LNCAP (cell line): ENCODE results near the gene TTPAL.

ENCODE experiments used
- CTCF ChIP-seq: fragments of 450-650 bp; IDR thresholded peaks from 2 replicates; pipeline ENCODE4 v1.5.1; 2017; ENCODE audit warnings: mild to moderate bottlenecking

The TTPAL gene

GRCh38 chr20:44536175-44536574 lies 60.5 kb downstream of the TTPAL start:
- TF ChIP-seq CTCF = no peak

- no peak; the same call in 1 of the 2 replicates for TF ChIP-seq CTCF
Observed at GRCh38 chr20:44537993-44538392, 62.3 kb downstream of the TTPAL start.

GRCh38 chr20:44540834-44541233 lies 65.2 kb downstream of the TTPAL start:
- no peak for TF ChIP-seq CTCF

GRCh38 chr20:44541992-44542391 lies 66.3 kb downstream of the TTPAL start:
- TF ChIP-seq CTCF = no peak

- no peak for TF ChIP-seq CTCF
Observed at GRCh38 chr20:44542890-44543289, 67.2 kb downstream of the TTPAL start.

- no peak for TF ChIP-seq CTCF
Observed at GRCh38 chr20:44543358-44543757, 67.7 kb downstream of the TTPAL start.
